HG02943 (cell line): ENCODE data around the gene IVNS1ABP.
"Not testable (repeated sequence)": the region's sequence is repeated elsewhere in the genome, so short reads cannot be mapped to it uniquely, and the experiment has no call there.

ENCODE experiments used
- ATAC-seq: cut with Tn5 transposase; IDR thresholded peaks from one replicate; pipeline ENCODE4 v1.9.1; 2021; ENCODE audit warnings: mild to moderate bottlenecking, low read depth, moderate library complexity; ENCODE audit not compliant: unreplicated experiment

The IVNS1ABP gene

GRCh38 chr1:185260611-185261010 lies 56.4 kb downstream of the IVNS1ABP start:
- ATAC-seq, result no peak

GRCh38 chr1:185258676-185259075 lies 58.4 kb downstream of the IVNS1ABP start:
- no peak for ATAC-seq

- ATAC-seq, result no peak
These were observed 59.2 kb downstream of the IVNS1ABP start for GRCh38 chr1:185257950-185258208.

- ATAC-seq, result not testable (repeated sequence)
These were observed 59.7 kb downstream of the IVNS1ABP start for GRCh38 chr1:185257116-185257949.

GRCh38 chr1:185255595-185255994 lies 61.4 kb downstream of the IVNS1ABP start:
- ATAC-seq, result not testable (repeated sequence)

GRCh38 chr1:185252404-185252803 lies 64.6 kb downstream of the IVNS1ABP start:
- not testable (repeated sequence) for ATAC-seq

- ATAC-seq, result not testable (repeated sequence)
These were observed 65.1 kb downstream of the IVNS1ABP start for GRCh38 chr1:185251928-185252327.

GRCh38 chr1:185250063-185250462 lies 67.0 kb downstream of the IVNS1ABP start:
- no peak for ATAC-seq

GRCh38 chr1:185249563-185249962 lies 67.5 kb downstream of the IVNS1ABP start:
- no peak for ATAC-seq
